ENCODE measurements around the gene SLC44A5.
"Not testable (repeated sequence)": the region's sequence is repeated elsewhere in the genome, so short reads cannot be mapped to it uniquely, and the experiment has no call there.

Gene SLC44A5

GRCh38 chr1:75611014-75611413 is at the start of gene SLC44A5:
TSS of gene SLC44A5 (minus strand) at chr1:75611114. CDS start at chr1:75541447, 69,667 bp downstream.
- no peak for DNase-seq

- DNase-seq: no peak
Observed at GRCh38 chr1:75655931-75656330, 45.0 kb upstream of the SLC44A5 start.

- DNase-seq: not testable (repeated sequence)
Observed at GRCh38 chr1:75647183-75647582, 36.3 kb upstream of the SLC44A5 start.

- not testable (repeated sequence) for DNase-seq
Observed at GRCh38 chr1:75645153-75645552, 34.2 kb upstream of the SLC44A5 start.

- peak in 1 of 2 experiments; percentile 16 for DNase-seq
Observed at GRCh38 chr1:75643460-75643859, 32.5 kb upstream of the SLC44A5 start.

GRCh38 chr1:75641325-75641724 is 30.4 kb upstream of the SLC44A5 start:
- DNase-seq: no peak

- DNase-seq: no peak
Observed at GRCh38 chr1:75640137-75640536, 29.2 kb upstream of the SLC44A5 start.

GRCh38 chr1:75632350-75632949 is 21.5 kb upstream of the SLC44A5 start:
- DNase-seq: peak; percentile 34 to 73

GRCh38 chr1:75630998-75631397 is 20.1 kb upstream of the SLC44A5 start:
- DNase-seq: no peak

GRCh38 chr1:75630004-75630594 is 19.2 kb upstream of the SLC44A5 start:
- DNase-seq: no peak

GRCh38 chr1:75625795-75626194 is 14.9 kb upstream of the SLC44A5 start:
- DNase-seq: no peak

GRCh38 chr1:75618382-75618781 is 7.5 kb upstream of the SLC44A5 start:
- DNase-seq: no peak

GRCh38 chr1:75616436-75617433 is 5.8 kb upstream of the SLC44A5 start:
- no peak for DNase-seq

GRCh38 chr1:75615613-75616435 is 4.9 kb upstream of the SLC44A5 start:
- DNase-seq: peak in 1 of 2 experiments; percentile 36

GRCh38 chr1:75614399-75614756 is 3.5 kb upstream of the SLC44A5 start:
- peak; percentile 54 to 72 for DNase-seq

GRCh38 chr1:75613916-75614315 is 3.0 kb upstream of the SLC44A5 start:
- peak in 1 of 2 experiments; percentile 65 for DNase-seq

- no peak for DNase-seq
Observed at GRCh38 chr1:75612976-75613375, 2.1 kb upstream of the SLC44A5 start.

- DNase-seq: no peak
Observed at GRCh38 chr1:75602486-75602885, 8.4 kb downstream of the SLC44A5 start.

GRCh38 chr1:75600781-75601180 is 10.1 kb downstream of the SLC44A5 start:
- DNase-seq: no peak

GRCh38 chr1:75594327-75594726 is 16.6 kb downstream of the SLC44A5 start:
- DNase-seq: no peak

GRCh38 chr1:75593457-75593856 is 17.5 kb downstream of the SLC44A5 start:
- DNase-seq: not testable (repeated sequence)

- no peak for DNase-seq
Observed at GRCh38 chr1:75589637-75590036, 21.3 kb downstream of the SLC44A5 start.
